ENCODE measurements around the gene FIBCD1.

DNA sequence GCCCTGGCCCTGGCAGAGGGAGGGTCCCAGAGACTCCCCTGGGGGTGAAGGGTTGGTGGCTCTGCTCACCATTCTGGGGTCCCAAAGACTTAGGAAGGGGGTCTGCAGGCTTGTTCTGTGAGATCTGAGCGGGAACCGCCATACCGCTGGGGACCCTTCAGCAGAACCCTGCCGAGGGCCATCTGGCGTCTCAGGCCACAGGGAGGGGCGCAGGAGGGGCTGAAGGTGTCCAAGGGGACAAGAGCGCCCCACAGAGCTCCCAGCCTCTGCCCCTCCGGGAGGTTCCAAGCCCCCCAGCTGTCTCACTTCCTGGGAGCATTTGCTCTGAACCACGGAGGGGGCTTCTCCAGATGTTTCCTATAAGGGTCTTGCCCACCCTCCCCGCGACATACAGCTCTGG is 4.8 kb downstream of the FIBCD1 start:
- TF ChIP-seq POLR2A (IDR thresholded peaks at IDR 0.05), result no peak
- TF ChIP-seq, protein P1, sequence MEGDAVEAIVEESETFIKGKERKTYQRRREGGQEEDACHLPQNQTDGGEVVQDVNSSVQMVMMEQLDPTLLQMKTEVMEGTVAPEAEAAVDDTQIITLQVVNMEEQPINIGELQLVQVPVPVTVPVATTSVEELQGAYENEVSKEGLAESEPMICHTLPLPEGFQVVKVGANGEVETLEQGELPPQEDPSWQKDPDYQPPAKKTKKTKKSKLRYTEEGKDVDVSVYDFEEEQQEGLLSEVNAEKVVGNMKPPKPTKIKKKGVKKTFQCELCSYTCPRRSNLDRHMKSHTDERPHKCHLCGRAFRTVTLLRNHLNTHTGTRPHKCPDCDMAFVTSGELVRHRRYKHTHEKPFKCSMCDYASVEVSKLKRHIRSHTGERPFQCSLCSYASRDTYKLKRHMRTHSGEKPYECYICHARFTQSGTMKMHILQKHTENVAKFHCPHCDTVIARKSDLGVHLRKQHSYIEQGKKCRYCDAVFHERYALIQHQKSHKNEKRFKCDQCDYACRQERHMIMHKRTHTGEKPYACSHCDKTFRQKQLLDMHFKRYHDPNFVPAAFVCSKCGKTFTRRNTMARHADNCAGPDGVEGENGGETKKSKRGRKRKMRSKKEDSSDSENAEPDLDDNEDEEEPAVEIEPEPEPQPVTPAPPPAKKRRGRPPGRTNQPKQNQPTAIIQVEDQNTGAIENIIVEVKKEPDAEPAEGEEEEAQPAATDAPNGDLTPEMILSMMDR (IDR thresholded peaks at IDR 0.05), result no peak
